CD4-positive, CD25-positive, alpha-beta regulatory T cell (primary cell): ENCODE data around the gene CTPS1. TPM values are rescaled to one million over a fixed set of nuclear protein-coding genes. Genes with fewer than 3 reads are reported as not detected.

Experiments
- ATAC-seq, 2 donors: fragments of 150-1000 bp; cut with Tn5 transposase; one replicate each; pipeline ENCODE4 v1.10.0; 2021; ENCODE audit warnings: low read depth in 2 of 2, moderate number of reproducible peaks in 2 of 2, moderate library complexity in 1 of 2
- DNase-seq, 3 donors: peaks; one replicate each; pipeline versions ENCODE4 v3.0.0 to v3.0.0-alpha.2; 2012 to 2022; ENCODE audit warnings: mixed read lengths in 1 of 3
- H3K27ac ChIP-seq: one replicate; pipeline ENCODE4 v1.7.0; 2013; ENCODE audit warnings: mild to moderate bottlenecking, low read length; ENCODE audit not compliant: insufficient read depth, poor library complexity, severe bottlenecking
- H3K27me3 ChIP-seq: one replicate; pipeline ENCODE4 v1.7.0; 2013; ENCODE audit warnings: low read length; ENCODE audit not compliant: control insufficient read depth, insufficient read depth
- H3K36me3 ChIP-seq: one replicate; pipeline ENCODE4 v1.7.0; 2013; ENCODE audit warnings: mild to moderate bottlenecking, low read length, moderate library complexity; ENCODE audit not compliant: control insufficient read depth, insufficient read depth
- H3K4me1 ChIP-seq: 2 replicates; pipeline ENCODE4 v1.7.0; 2013; ENCODE audit warnings: mild to moderate bottlenecking, low read length; ENCODE audit not compliant: insufficient read depth, control insufficient read depth, poor library complexity, severe bottlenecking
- H3K4me3 ChIP-seq: one replicate; pipeline ENCODE4 v1.7.0; 2013; ENCODE audit warnings: low read depth, mild to moderate bottlenecking, low read length, moderate library complexity
- H3K9me3 ChIP-seq, 2 experiments: 1 replicate in 1 of 2; 2 replicates in 1 of 2; pipeline ENCODE4 v1.7.0; 2013; ENCODE audit warnings: low read length in 2 of 2, mild to moderate bottlenecking in 1 of 2, moderate library complexity in 1 of 2; ENCODE audit not compliant: control insufficient read depth in 2 of 2
- H3K27ac Mint-ChIP-seq, 3 donors: one replicate each; pipeline ENCODE4 v1.8.0; 2020 to 2022; ENCODE audit warnings: mild to moderate bottlenecking in 3 of 3, mixed read lengths in 3 of 3, moderate library complexity in 2 of 3
- H3K27me3 Mint-ChIP-seq: one replicate; pipeline ENCODE4 v1.8.0; 2022; ENCODE audit warnings: mild to moderate bottlenecking, mixed read lengths
- H3K36me3 Mint-ChIP-seq: one replicate; pipeline ENCODE4 v1.8.0; 2020; ENCODE audit warnings: mixed read lengths
- H3K4me1 Mint-ChIP-seq, 4 donors: one replicate each; pipeline ENCODE4 v1.8.0; 2020 to 2022; ENCODE audit warnings: mixed read lengths in 4 of 4, mild to moderate bottlenecking in 1 of 4
- H3K4me3 Mint-ChIP-seq, 4 donors: one replicate each; pipeline ENCODE4 v1.8.0; 2020 to 2022; ENCODE audit warnings: mild to moderate bottlenecking in 4 of 4, mixed read lengths in 4 of 4, moderate library complexity in 3 of 4
- H3K9me3 Mint-ChIP-seq, 7 donors: one replicate each; pipeline ENCODE4 v1.8.0; 2020 to 2022; ENCODE audit warnings: mixed read lengths in 7 of 7, mild to moderate bottlenecking in 3 of 7, moderate library complexity in 2 of 7
- polyA plus RNA-seq, 4 donors: library from polyadenylated mRNA; unstranded; fragments of 300-500 nt; fragmentation: Illumina TruSeq; gene quantifications; one replicate each; pipeline ENCODE4 v1.2.3, GENCODE V29; 2021
- total RNA-seq: library from RNA; stranded (reverse); gene quantifications from one replicate; pipeline ENCODE4 v1.2.3, GENCODE V29; 2022

Gene CTPS1
- total and polyA plus RNA-seq, 5 donors from 2014 or later: 12.5 to 42.5 (median 13.5) TPM

DNA sequence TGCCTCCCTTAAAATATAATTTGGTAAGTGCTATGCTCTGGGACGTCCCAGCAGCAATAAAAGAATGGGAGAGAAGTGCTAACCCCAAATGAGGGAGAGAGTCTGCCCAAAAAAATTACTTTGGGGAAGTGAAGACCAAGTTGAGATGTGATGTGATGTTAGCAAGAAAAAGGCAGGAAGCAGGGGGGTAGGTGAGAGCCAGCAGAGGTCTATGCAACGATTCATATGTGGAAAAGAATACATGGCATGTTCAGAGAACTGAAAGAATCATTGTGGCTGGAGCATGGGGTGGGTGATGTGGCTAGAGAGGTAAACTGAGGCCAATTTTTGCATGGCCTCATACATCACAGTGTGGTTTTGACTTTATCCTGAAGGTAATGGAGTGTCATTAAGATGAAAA lies 5.6 kb upstream of the CTPS1 start:
- no peaks in the 10 kb centered on the region for H3K36me3 Mint-ChIP-seq

DNA sequence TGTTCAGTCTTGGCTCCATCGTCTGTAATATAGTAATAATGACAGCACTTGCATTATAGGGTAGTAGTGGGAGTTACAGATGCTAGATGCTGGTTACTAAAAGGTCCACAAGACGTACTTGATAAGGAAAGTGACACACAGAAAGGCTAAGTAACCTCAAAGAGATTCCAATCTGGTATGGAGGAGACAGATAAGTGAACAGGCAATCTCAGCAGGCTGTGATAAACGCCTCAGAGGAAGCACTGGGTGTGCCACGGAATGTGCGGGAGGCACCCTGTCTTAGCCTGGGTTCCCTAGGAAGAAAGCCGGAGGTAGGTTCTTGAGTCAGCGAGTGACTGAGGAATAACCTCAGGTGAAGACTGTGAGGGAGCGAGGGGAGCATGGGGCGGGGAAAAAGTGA lies 4.6 kb upstream of the CTPS1 start:
- no peaks in the 10 kb centered on the region for H3K36me3 Mint-ChIP-seq
- peaks cover 0 to 6% (median 3%) of the 10 kb centered on the region in 4 donors for H3K4me1 Mint-ChIP-seq
- Histone ChIP-seq H3K27ac (no peak overlapping the region), H3K27me3 (no peaks in the 10 kb centered on the region), H3K36me3 (no peaks in the 10 kb centered on the region), H3K9me3 (no peaks in the 10 kb centered on the region), H3K4me1 (peaks cover 4% of the 10 kb centered on the region), H3K4me3 (no peak overlapping the region)
- peak overlapping the region in 2 of 4 donors; percentile 1 to 17 for H3K4me3 Mint-ChIP-seq
- H3K27me3 Mint-ChIP-seq: no peaks in the 10 kb centered on the region
- DNase-seq (no peak), ATAC-seq (no peak)
- H3K9me3 Mint-ChIP-seq: no peaks in the 10 kb centered on the region
- H3K27ac Mint-ChIP-seq: peak overlapping the region in 1 of 3 donors; percentile 3

More for the DNA sequence above, 5.6 kb upstream of the CTPS1 start:
- no peaks in the 10 kb centered on the region for H3K9me3 Mint-ChIP-seq
- no peak for DNase-seq
- no peaks in the 10 kb centered on the region for H3K27me3 ChIP-seq
- H3K27me3 Mint-ChIP-seq: no peaks in the 10 kb centered on the region
- peaks cover 0 to 6% (median 2%) of the 10 kb centered on the region in 4 donors for H3K4me1 Mint-ChIP-seq
- no peak overlapping the region for H3K4me3 ChIP-seq
- H3K4me3 Mint-ChIP-seq: peak overlapping the region in 2 of 4 donors; percentile 17 to 55
- no peaks in the 10 kb centered on the region for H3K36me3 ChIP-seq
- no peak for ATAC-seq
- H3K4me1 ChIP-seq: no peaks in the 10 kb centered on the region
- no peaks in the 10 kb centered on the region for H3K9me3 ChIP-seq
- no peak overlapping the region for H3K27ac Mint-ChIP-seq
- no peak overlapping the region for H3K27ac ChIP-seq

DNA sequence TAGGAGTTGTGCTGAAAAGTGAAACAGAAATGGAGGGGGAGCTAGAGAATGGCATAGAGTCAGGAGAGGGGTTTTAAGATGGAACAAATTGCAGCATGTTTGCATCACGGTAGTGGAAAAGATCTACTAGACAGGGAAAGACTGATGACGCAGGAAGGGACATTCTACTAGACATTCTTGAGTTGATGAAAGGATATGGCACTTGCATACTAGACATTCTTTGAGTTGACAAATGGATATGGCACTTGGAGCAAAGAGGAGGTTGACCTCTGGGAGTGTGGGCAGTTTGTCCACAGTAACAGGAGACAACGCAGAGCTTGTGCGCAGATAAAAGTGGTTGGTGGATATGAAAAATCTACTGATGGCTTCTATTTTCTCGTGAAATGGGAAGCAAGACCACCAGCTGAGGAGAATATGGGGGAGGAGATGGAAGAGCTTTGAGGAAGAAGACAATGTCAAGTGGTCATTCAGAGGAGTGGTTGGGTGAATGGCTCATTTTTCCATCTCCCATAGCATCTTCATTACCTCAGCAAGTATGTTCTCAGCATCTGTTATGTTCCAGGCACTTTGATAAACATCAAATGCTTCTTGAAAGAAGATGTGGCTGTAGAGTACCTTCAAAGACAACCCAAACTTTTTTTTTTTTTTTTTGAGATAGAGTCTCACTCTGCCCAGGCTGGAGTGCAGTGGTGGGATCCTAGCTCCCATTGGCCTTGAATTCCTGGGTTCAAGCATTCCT lies 2.4 kb upstream of the CTPS1 start:
- no peaks in the 10 kb centered on the region for H3K36me3 Mint-ChIP-seq
- H3K9me3 ChIP-seq: no peaks in the 10 kb centered on the region
- no peak overlapping the region for H3K27ac ChIP-seq
- no peak overlapping the region for H3K27ac Mint-ChIP-seq
- ATAC-seq (no peak), DNase-seq (no peak)
- no peaks in the 10 kb centered on the region for H3K9me3 Mint-ChIP-seq
- H3K27me3 Mint-ChIP-seq: no peaks in the 10 kb centered on the region
- no peak overlapping the region for H3K4me3 ChIP-seq
- peak overlapping the region; percentile 14 to 83 (median 50) for H3K4me3 Mint-ChIP-seq
- H3K4me1 Mint-ChIP-seq: peaks cover 7 to 21% (median 18%) of the 10 kb centered on the region in 4 donors
- H3K27me3 ChIP-seq: no peaks in the 10 kb centered on the region
- peaks cover 23% of the 10 kb centered on the region for H3K4me1 ChIP-seq
- no peaks in the 10 kb centered on the region for H3K36me3 ChIP-seq

DNA sequence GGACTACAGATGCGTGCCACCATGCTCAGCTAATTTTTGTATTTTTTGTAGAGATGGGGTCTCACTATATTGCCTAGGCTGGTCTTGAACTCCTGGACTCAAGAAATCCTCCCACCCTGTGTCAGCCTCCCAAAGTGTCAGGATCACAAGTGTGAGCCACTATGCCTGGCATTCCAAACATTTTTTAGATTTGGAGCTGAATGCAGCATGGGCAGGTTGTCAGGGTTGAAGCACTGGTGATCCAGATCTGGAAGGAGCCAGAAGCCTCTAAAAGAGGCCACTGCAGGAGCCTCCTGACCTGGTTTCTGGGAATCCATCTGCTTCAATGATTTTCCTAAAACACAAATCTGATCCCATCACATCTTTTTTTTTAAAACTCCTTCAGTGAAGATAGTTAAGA lies 1.8 kb upstream of the CTPS1 start:
- H3K36me3 Mint-ChIP-seq: no peaks in the 10 kb centered on the region
- Histone ChIP-seq H3K36me3 (no peaks in the 10 kb centered on the region), H3K4me1 (peaks cover 23% of the 10 kb centered on the region), H3K4me3 (no peak overlapping the region), H3K27ac (no peak overlapping the region), H3K27me3 (no peaks in the 10 kb centered on the region), H3K9me3 (no peaks in the 10 kb centered on the region)
- peak overlapping the region in 3 of 4 donors; percentile 48 to 83 (median 64) for H3K4me3 Mint-ChIP-seq
- peaks cover 7 to 26% (median 22%) of the 10 kb centered on the region in 4 donors for H3K4me1 Mint-ChIP-seq
- DNase-seq (no peak), ATAC-seq (no peak)
- H3K27ac Mint-ChIP-seq: no peak overlapping the region
- no peaks in the 10 kb centered on the region for H3K27me3 Mint-ChIP-seq
- no peaks in the 10 kb centered on the region for H3K9me3 Mint-ChIP-seq

DNA sequence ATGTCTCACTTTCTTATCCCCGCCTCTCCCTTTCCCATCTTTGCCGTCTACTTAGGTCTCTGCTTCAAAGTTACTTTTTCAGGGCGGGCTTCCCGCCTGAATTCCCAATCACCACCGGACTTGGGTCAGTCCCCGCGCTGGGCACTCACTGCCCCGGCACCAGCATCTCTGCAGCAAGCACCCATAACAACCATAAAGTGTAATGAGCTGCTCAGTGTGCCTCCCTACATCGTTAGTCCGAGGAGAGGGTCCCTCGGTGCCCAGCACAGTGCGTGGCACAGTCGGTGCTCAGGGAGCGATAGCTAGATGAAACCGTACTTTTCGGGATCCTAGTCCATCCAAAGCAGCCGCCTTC lies 633 bp upstream of the CTPS1 start:
- peaks cover 23% of the 10 kb centered on the region for H3K4me1 ChIP-seq
- DNase-seq (no peak), ATAC-seq (no peak)
- peaks cover 7 to 33% (median 24%) of the 10 kb centered on the region in 4 donors for H3K4me1 Mint-ChIP-seq
- peak overlapping the region in 2 of 3 donors; percentile 9 to 87 for H3K27ac Mint-ChIP-seq
- peak overlapping the region; percentile 76 to 89 (median 81) for H3K4me3 Mint-ChIP-seq
- peaks cover 5% of the 10 kb centered on the region for H3K36me3 Mint-ChIP-seq
- peak overlapping the region; percentile 90 for H3K27ac ChIP-seq
- no peaks in the 10 kb centered on the region for H3K27me3 Mint-ChIP-seq
- H3K27me3 ChIP-seq: no peaks in the 10 kb centered on the region
- H3K36me3 ChIP-seq: no peaks in the 10 kb centered on the region
- peak overlapping the region; percentile 59 for H3K4me3 ChIP-seq
- H3K9me3 ChIP-seq: no peaks in the 10 kb centered on the region
- H3K9me3 Mint-ChIP-seq: no peaks in the 10 kb centered on the region

DNA sequence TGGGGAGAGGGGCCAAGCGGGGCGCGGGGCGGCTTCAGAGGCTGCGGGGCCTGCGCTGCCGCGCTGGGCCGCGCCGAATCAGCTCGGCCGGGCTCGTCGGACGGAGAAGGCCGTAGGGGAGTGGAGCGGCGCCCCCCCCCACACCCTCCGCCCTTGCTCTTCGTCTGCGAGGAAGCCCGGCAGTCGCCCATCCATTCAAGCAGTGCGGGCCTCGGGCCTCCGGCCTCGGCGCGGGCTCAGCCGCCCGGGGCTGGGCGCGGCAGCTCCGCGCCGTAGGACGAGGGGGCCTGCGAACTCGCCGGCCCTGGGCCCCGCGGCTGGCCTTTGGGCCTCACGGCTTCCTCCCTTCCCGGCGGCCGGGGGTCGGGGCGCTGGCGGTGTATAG lies 564 bp downstream of the CTPS1 start:
- Histone ChIP-seq H3K27me3 (no peaks in the 10 kb centered on the region), H3K4me1 (peaks cover 23% of the 10 kb centered on the region), H3K27ac (peak overlapping the region; percentile 90), H3K36me3 (peaks cover 9% of the 10 kb centered on the region), H3K9me3 (no peaks in the 10 kb centered on the region), H3K4me3 (peak overlapping the region; percentile 77)
- H3K4me3 Mint-ChIP-seq: peak overlapping the region; percentile 90 to 95 (median 92)
- peak; percentile 23 to 33 for ATAC-seq
- H3K4me1 Mint-ChIP-seq: peaks cover 7 to 33% (median 28%) of the 10 kb centered on the region in 4 donors
- peaks cover 14% of the 10 kb centered on the region for H3K36me3 Mint-ChIP-seq
- no peaks in the 10 kb centered on the region for H3K9me3 Mint-ChIP-seq
- peak overlapping the region; percentile 90 to 93 (median 92) for H3K27ac Mint-ChIP-seq
- no peak for DNase-seq
- no peaks in the 10 kb centered on the region for H3K27me3 Mint-ChIP-seq

DNA sequence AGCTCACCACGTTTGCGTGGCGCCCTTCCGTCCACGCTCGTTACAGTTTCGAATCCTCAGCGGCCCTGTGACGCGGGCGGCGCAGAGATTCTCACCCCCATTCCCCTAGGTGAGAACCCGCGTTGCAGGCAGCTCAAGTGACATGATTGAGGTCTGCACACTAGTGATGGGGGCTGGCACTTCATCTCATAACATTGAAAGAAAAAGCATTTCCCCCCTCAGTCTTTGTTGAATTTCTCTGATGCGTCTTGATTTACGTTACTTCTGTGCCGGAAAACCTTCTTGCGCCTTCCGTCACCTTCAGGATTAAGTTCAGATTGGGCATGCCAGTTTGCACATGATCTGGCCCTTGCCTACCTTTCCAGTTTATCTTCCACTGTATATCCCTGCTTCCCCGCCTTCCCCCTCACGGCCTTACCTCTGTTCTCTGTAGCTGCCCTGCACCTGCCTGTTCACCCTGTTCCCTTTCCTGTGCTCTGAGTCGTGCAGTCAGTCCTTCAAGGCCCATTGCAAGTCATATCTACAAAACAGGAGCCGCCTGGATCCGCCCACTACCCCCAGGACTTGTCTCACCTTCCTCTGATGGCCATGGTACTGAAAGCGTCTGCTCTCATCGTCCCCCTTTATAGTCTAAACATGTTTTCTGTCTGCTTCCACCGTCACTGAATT lies 1.1 kb downstream of the CTPS1 start:
- Mint-ChIP-seq H3K4me1 (peaks cover 7 to 33% (median 29%) of the 10 kb centered on the region in 4 donors), H3K27ac (peak overlapping the region; percentile 90 to 93 (median 92)), H3K27me3 (no peaks in the 10 kb centered on the region), H3K36me3 (peaks cover 19% of the 10 kb centered on the region), H3K4me3 (peak overlapping the region; percentile 90 to 95 (median 92)), H3K9me3 (no peaks in the 10 kb centered on the region)
- Histone ChIP-seq H3K27me3 (no peaks in the 10 kb centered on the region), H3K4me1 (peaks cover 23% of the 10 kb centered on the region), H3K4me3 (peak overlapping the region; percentile 77), H3K27ac (peak overlapping the region; percentile 90), H3K36me3 (peaks cover 14% of the 10 kb centered on the region), H3K9me3 (no peaks in the 10 kb centered on the region)
- peak; percentile 38 to 77 (median 57) for DNase-seq
- ATAC-seq: peak; percentile 9
